HG02970 (cell line): ENCODE measurements around the gene PIAS1.
"Not testable (repeated sequence)": the region's sequence is repeated elsewhere in the genome, so short reads cannot be mapped to it uniquely, and the experiment has no call there.

Experiments used
- ATAC-seq: cut with Tn5 transposase; IDR thresholded peaks from one replicate; pipeline ENCODE4 v1.9.1; 2021; ENCODE audit warnings: mild to moderate bottlenecking, moderate library complexity, moderate number of reproducible peaks; ENCODE audit not compliant: unreplicated experiment, low FRiP score

Gene PIAS1

DNA sequence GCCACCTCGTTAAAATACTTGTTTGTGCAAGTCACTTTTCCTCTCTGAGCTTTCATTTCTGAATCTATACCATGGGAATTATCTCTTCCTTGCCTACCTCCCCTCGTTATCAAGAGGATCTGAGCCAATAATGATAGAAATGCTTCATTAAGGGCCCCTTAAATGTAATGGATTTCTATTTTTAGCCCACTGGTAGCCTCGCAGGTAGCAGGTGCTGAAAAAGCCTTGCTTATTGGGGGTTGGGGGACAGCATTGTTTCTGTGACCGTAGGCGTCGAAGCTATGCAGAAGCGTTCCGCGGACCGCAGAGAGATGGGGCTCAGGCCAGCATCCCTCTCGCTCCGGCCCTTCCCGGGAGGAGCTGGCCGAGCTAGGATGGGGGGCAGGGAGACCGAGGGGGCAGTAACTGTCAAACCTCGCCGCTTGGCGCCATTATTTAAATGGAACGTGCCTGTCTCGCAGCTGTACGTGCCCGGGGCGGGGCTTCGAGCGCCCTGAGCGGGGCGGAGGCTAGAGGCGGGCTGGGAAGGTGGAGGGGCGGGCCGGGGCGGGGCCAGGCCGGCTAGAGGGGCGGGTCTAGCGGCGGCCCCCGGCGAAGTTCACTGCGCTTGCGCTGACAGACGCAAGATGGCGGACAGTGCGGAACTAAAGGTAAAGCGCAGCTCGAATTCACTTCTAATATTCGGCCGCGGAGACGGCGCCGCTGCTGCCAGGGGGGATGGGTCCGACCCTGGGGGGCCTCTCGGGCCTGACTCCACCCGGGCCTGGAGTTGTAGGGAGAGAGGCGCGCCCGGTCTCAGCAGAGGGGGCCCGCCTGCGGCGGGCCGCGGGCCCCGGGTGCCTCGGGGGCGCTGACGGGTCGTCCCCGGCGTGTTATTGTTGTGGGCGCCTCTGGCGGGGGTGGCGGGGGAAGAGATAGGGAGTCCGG is at the start of gene PIAS1:
PIAS1 (plus strand) TSS at position 615 of the 927 bp plus-strand sequence; CDS start at position 627, 12 bp downstream.
- ATAC-seq = peak; percentile 86

GRCh38 chr15:68007642-68008041 is 46.5 kb upstream of the PIAS1 start:
- ATAC-seq = not testable (repeated sequence)

DNA sequence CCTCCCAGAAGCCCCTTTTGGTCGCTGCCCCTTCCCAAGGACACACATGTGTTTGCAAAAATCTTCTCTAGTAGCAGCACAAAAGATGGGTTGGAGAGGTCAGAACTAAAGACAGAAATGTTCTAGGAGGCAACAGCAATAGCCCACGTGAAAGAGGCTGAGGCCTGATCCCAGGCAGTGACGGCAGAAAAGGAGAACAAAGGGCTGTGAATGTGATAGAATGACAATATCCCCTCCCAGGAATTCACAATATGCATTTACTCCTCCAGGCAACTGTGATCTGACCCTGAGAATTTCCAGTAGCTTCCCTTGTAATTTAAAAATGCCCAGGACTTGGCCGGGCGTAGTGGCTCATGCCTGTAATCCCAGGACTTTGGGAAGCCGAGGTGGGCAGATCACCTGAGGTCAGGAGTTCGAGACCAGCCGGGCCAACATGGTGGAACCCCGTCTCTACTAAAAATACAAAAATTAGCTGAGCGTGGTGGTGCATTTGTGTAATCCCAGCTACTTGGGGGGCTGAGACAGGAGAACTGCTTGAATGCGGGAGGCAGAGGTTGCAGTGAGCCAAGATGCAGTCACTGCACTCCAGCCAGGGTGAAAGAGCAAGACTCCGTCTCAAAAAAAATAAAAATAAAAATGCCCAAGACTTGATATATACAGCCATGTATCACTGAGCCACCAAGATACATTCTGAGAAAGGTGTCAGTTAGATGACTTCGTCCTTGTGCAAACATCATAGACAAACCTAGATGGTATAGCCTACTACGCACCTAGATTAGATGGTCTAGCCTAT is 43.6 kb upstream of the PIAS1 start:
- ATAC-seq = no peak

DNA sequence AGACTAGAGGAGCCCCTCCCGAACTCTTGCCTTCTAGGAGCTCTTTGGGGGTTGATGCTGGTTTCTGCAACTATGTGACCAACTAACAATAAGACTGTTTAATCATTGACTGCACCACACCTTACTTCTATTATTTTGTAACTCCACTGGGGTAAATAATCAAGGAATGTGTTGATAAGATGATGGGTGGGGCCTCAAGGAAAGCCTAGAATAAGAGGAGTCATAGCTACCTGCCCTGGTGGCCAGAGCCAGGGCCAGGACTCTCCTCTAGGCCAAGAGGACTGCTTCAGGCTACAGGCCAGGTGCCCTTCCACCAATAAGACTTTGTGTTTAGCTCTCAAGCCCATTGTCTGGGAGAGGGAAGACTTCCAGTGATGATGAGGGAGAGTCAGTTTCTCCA is 41.2 kb upstream of the PIAS1 start:
- ATAC-seq = no peak

DNA sequence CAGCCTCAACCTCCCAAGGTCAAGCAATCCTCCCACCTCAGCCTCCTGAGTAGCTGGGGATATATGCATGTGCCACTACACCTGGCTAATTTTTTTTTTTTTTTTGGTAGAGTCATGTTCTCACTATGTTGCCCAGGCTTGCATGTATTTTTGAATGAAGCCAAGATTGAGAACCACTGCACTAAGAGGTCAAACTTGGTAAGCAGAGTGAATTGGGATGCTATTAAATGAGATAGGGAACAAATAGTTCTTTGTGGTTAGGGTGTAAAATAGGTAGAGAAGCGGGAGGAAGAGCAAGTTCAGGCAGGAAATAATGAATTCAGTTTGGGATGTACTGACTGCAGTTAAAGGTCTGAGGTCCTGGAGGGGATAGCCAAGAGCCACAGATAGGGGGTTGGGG is 39.9 kb upstream of the PIAS1 start:
- no peak for ATAC-seq

DNA sequence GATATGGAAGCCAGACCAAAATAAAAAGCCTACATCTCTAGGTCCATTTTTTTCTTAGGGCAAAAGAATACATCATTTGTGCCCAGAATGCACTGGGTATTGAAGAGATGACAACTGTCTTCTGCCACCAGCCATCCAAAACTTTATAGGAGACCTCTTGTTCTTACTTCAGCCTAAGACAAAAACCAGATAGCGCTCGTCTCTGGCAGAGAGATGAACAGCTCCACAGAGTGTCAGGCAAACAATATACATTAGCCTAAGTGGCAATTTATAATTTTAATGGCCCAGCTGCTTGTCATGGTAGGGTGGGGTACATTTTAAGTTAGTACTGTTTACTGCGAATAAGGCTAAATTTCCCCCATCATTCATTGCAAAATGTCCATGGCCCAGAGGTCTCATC is 38.9 kb upstream of the PIAS1 start:
- ATAC-seq = no peak

DNA sequence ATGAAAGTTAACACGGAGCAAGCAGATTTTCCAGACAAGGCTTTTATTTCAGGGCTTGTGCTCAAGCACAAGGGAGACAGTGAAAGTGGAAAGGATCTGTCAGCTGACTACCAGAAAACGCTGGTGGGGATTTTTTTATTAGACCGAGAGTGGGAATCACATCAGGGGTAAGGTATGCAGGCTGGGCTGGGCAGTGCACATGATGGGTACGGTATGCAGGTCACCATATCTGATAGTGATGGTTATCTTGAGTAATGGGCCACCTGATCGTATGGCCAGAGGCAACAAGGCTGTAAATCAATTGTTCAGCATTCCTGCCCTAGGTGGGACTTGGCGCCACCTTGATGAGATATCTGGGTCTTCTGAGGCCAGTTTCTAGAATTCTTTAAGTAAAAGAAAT is 36.9 kb upstream of the PIAS1 start:
- ATAC-seq = no peak

DNA sequence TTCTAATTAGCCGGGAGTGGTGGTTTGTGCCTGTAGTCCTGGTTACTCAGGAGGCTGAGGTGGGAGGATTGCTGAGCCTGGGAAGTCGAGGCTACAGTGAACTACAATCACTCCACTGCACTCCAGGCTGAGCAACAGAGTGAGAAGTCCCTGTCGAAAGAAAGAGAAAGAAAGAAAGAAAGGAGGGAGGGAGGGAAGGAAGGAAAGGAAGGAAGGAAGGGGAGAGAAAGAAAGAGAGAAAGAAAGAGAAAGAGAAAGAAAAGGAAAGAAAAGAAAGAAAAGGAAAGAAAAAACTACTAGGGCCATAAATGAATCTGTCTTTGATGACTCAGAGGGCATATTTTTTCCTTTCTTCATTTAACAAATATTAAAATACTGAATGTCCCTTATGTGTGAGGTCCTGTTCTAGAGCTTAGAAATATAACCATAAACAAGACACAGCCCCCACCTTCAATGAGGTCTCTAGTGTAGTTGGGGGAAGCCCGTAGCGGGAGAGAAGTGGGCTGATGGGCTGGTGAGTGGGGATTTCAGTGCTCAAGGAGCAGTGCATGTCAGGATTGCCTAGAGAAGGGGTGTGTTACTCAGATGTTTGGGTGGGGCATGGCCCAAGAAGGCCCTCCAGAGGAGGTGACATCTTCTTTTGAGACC is 35.2 kb upstream of the PIAS1 start:
- ATAC-seq = no peak

- no peak for ATAC-seq
These were observed 34.1 kb upstream of the PIAS1 start for GRCh38 chr15:68019814-68020525.

GRCh38 chr15:68020685-68021084 is 33.4 kb upstream of the PIAS1 start:
- no peak for ATAC-seq

- ATAC-seq = no peak
These were observed 32.1 kb upstream of the PIAS1 start for GRCh38 chr15:68022061-68022460.

DNA sequence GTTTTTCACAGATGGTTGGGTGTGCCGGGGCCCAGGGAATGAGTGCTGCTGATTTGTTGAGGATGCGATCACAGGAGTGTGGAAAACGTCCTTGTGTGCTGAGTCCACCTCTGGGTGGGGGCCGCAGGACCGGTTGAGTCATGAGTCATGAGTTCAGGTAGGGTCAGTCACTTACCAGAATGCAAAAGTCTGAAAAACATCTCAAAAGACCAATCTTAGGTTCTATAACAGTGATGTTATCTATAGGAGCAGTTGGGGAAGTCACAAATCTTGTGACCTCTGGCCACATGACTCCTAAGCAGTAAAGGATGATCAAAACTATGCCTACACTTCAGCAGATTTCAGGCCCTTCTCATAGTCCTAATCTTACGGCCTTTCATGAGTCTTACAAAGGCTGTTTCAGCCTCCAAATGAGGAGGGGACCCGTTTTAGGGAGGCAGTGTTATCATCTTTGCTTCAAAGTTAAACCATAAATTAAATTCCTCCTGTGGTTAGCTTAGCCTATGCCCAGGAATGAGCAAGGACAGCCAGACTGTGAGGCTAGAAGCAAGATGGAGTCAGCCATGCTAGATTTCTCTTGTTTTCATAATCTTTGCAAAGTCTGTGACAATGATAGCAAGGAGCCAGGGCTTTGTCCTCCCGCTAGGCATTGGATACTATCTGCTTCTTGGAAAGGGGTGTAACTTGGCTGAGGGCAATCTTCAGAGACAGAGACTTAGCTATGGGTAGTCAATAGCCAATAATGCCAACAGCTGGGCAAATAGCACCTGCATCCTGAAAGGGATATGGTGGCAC is 30.6 kb upstream of the PIAS1 start:
- ATAC-seq = no peak

DNA sequence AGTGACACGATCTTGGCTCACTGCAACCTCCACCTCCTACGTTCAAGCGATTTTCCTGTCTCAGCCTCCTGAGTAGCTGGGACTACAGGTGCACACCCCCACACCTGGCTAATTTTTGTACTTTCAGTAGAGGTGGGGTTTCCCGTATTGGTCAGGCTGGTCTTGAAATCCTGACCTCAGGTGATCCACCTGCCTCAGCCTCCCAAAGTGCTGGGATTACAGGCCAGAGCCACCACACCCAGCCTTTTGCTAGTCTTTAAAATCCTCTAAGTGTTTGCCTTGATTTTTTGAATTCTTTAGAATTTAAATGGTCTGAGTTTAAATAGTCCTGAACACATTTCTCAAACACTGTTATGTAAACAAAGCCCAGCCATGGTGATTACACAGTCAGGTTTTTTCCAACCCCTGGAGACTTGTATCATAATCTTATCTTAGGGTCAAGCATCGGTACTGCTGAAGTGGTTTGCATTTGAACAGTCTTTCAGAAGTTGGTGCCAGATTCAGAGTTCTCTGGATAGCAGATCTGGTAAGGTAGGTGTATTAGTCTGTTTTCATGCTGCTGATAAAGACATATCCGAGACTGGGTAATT is 28.2 kb upstream of the PIAS1 start:
- ATAC-seq = no peak

GRCh38 chr15:68027388-68027787 is 26.7 kb upstream of the PIAS1 start:
- no peak for ATAC-seq

- ATAC-seq = no peak
These were observed 25.8 kb upstream of the PIAS1 start for GRCh38 chr15:68028137-68028887.

DNA sequence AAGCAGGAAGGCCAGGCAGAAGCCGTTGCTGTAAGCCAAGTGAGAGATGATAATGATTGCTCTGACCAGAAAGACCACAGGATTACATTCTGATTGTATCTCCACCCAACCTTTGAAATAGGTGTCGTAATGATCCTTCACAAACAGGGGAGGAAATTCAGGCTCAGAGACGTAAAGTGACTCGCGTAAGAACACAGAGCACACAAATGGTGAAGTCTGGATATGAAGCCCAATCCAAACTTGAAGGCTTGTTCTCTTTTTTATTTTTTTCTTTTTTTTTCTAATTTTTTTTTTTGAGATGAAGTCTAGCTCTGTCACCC is 25.3 kb upstream of the PIAS1 start:
- no peak for ATAC-seq

GRCh38 chr15:68029959-68030358 is 24.2 kb upstream of the PIAS1 start:
- ATAC-seq = no peak

- no peak for ATAC-seq
These were observed 22.7 kb upstream of the PIAS1 start for GRCh38 chr15:68031404-68031803.

DNA sequence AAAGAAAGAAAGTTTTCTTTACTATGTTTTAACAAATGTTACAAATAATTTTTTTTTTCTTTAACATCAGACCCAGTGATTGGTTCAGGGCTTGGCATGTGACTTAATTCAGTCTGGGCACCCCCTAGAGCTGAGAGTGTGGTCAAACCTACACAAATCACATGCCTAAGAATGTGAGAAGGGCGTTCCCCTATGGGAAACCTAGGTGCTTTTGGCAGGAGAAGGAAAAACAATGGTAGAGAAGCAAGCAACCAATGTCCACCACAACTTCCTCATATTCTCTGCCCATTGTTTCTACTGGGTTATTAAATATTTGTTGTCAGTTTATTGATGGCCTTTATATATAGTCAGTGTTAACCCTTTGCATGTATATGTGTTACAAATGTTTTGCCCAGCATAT is 21.4 kb upstream of the PIAS1 start:
- ATAC-seq = no peak
